ENCODE measurements around the gene SRL.

SRL gene

DNA sequence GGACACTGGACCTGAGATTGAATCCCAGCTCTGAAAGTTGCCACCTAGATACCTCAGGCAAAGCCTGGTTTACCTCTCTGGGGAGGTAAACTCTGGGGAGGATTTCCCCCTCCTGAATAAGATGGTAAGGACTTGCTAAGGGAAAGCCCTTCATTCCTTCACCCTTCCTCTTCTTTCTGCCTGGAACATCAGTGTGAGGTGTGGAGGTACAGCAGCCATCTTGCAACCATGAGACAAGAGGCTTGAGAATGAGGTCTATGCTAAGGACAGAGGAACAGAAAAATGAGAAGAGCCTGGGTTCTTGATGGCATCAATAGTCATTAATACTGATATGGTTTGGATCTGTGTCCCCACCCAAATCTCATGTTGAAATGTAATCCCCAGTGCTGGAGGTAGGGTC lies 101.9 kb downstream of the SRL start:
- in situ Hi-C loops (cut with HindIII; ENCODE audit: low sequenced_read_pairs): no loop called here
- no peak overlapping the region for H3K4me3 ChIP-seq (ENCODE audit: low read depth, low read length)
- TF ChIP-seq, protein P1, sequence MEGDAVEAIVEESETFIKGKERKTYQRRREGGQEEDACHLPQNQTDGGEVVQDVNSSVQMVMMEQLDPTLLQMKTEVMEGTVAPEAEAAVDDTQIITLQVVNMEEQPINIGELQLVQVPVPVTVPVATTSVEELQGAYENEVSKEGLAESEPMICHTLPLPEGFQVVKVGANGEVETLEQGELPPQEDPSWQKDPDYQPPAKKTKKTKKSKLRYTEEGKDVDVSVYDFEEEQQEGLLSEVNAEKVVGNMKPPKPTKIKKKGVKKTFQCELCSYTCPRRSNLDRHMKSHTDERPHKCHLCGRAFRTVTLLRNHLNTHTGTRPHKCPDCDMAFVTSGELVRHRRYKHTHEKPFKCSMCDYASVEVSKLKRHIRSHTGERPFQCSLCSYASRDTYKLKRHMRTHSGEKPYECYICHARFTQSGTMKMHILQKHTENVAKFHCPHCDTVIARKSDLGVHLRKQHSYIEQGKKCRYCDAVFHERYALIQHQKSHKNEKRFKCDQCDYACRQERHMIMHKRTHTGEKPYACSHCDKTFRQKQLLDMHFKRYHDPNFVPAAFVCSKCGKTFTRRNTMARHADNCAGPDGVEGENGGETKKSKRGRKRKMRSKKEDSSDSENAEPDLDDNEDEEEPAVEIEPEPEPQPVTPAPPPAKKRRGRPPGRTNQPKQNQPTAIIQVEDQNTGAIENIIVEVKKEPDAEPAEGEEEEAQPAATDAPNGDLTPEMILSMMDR (IDR thresholded peaks at IDR 0.05; ENCODE audit: low read depth, low read length, missing control alignments): no peak
- no peak for DNase-seq (ENCODE audit: low read depth)

Measured in astrocyte of the cerebellum (primary cell).